ACHN (cell line): ENCODE data around the gene MRPS25.
"Not testable (repeated sequence)": the region's sequence is repeated elsewhere in the genome, so short reads cannot be mapped to it uniquely, and the experiment has no call there.

ENCODE experiments used
- DNase-seq: peaks from one replicate; pipeline ENCODE4 v3.0.0-alpha.2; 2015
- in situ Hi-C: cut with HindIII; loops from 2 replicates; pipeline ENCODE4 v1.10.0; 2017; ENCODE audit warnings: low sequenced_read_pairs, low pct_ligation_motif_present, low pct_unique_long_range_greater_than_20kb

MRPS25 gene

DNA sequence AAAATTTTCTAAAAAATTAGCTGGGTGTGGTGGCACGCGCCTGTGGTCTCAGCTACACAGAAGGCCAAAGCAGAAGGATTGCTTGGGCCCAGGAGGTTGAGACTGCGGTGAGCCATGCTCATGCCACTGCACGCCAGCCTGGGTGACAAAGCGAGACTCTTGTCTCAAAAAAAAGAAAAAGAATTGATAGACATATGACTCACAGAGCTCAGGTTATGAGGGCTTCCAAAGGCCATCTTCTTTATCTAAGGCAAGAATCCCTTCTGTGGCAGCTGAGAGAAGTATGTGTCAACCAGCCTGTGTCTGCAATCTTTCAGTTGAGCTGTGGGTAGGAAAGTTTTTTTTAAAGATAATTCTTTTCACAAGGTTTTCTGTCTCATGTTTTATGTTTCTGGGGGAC, 53.9 kb downstream of the MRPS25 start:
- DNase-seq = no peak
- in situ Hi-C loops = no loop called here

DNA sequence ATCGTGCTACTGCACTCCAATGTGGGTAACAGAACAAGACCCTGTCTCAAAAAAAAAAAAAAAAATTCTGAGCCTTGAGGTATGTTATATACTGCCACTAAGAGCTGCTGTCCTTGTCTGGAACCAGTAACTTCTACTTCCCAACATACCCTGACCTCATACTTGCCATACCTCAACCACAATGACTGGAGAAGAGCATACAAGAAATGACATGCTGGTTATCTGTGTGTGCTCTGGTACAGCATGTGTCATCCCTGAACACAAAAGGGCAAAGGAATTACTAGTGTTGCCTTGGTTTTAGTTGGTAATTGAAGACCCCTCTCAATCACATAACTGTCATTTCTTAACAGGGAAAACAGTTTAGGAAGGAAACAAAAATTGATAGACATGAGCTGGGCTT, 54.5 kb downstream of the MRPS25 start:
- in situ Hi-C loops = no loop called here
- DNase-seq = no peak

DNA sequence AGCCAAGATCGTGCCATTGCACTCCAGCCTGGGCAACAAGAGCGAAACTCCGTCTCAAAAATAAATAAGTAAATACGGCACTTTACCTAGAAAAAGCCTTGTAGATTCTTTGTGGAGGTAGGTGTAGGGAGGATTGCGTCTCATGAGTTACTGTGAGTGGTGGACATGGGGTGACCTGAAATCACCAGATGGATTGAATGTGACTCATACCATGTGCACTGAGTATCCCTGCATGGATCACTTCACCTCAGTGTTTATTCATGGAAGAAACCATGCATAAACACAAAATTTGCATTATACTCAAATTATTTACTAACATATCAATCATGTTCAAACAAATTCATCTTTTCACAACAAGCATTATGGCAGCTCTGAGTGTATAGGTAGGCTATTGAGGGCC, 55.9 kb downstream of the MRPS25 start:
- in situ Hi-C loops = no loop called here

DNA sequence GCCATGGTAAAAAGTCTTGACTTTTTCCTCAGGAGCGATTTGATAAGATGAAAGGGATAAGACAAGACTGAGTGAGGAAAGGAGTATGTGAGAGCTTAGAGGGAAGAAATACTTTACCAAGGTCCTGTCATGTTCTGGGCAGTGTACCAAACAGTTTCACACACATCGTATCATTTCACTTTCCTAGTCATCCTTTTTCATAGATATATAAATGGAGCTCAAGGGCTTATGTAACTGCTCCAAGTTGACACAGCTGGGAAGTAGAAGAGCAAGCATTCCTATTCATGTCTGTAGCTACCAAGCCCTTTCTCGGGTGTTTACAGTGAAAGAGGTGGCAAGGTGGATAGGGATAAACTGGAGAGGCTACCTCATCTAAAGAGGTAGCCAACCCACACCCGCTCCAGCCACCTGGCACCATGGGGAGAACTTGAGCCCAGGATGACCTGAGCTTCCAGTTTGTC, 57.4 kb downstream of the MRPS25 start:
- no peak for DNase-seq
- in situ Hi-C loops = no loop called here

More for the DNA sequence above, 55.9 kb downstream of the MRPS25 start:
- peak; percentile 19 for DNase-seq

DNA sequence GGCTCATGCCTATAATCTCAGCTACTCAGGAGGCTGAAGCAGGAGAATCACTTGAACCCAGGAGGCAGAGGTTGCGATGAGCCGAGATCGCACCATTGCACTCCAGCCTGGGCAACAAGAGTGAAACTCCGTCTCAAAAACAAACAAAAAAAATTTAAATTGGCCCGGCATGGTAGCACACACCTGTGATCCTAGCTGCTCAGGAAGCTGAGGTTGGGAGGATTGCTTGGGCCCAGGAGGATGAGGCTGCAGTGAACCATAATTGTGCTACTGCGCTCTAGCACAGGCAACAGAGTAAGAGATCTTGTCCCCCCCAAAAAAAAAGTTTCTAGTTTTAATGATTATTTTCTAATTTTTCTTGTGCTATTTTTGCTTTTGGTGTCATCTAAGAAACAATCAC, 65.9 kb downstream of the MRPS25 start:
- DNase-seq, in situ Hi-C loops: not testable (repeated sequence)
